ENCODE measurements around the gene TPSB2.

- no peak for TF ChIP-seq POLR2A (IDR thresholded peaks at IDR 0.05)
- TF ChIP-seq CTCF (IDR thresholded peaks at IDR 0.05) = no peak
These were observed 31.3 kb upstream of the TPSB2 start for GRCh38 chr16:1261131-1261892.
